H54 (cell line): ENCODE data around the gene COL26A1.
"Not testable (repeated sequence)": the region's sequence is repeated elsewhere in the genome, so short reads cannot be mapped to it uniquely, and the experiment has no call there.

Experiments
- DNase-seq: peaks from one replicate; pipeline ENCODE4 v3.0.0; 2011; ENCODE audit warnings: low spot score, mixed read lengths; ENCODE audit not compliant: insufficient read length
- FAIRE-seq: peaks from 3 replicates; lab custom pipeline; 2011; peaks lifted over from hg19 to GRCh38; lab: Jason Lieb, UNC
- POLR2A ChIP-seq: IDR thresholded peaks from 2 replicates; pipeline ENCODE4 v1.6.1; 2011; ENCODE audit warnings: low read depth, mild to moderate bottlenecking, low read length

Gene COL26A1

DNA sequence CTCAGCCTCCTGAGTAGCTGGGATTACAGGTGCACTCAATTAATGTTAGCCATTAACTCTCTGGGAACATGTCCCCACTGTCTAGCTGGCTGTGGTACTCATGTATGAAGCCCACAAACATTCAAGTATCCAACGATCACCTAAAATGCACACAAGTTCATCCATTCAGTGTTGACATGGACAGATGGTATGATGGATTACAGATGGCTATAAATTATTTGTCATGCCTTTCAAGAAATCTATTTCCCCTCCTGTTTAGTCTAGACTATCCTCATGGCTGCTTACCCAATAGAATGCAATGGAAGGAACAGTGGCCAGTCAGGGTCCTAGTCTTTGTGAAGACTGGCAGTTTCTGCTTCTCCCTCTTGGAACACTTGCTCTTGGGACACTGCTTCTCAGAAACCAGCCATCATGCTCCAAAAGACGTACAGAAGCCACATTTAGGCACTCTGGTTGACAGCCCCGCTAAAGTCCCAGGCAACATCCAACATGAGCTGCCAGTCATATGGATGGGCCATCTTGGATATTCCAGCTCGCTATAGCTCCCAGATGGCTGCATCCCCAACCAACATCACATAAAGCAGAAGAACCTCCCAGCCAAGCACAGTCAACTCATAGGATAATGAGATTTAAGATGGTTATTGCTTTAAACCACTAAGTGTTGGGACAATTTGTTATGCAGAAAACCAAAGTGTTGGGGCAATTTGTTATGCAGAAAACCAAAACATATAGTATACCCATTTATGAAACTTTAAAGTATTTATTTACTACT is 233.3 kb downstream of the COL26A1 start:
- DNase-seq: no peak
- no peak for FAIRE-seq
- TF ChIP-seq POLR2A: no peak

DNA sequence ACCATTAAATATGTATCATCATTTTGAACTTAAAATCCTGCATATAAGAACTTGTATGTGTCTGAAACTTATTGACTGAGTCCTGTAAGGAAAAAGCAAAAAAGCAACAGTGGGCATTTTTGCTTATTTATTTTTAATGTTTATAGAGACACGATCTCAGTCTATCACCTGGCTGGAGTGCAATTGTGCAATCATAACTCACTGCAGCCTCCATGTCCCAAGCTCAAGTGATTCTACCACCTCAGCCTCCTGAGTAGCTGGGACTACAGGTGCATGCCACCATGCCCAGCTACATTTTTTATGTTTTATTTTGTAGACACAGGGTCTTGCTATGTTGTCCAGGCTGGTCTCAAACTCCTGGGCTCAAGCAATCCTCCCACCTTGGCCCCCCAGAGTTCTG is 234.2 kb downstream of the COL26A1 start:
- no peak for DNase-seq
- TF ChIP-seq POLR2A: no peak
- FAIRE-seq: no peak

DNA sequence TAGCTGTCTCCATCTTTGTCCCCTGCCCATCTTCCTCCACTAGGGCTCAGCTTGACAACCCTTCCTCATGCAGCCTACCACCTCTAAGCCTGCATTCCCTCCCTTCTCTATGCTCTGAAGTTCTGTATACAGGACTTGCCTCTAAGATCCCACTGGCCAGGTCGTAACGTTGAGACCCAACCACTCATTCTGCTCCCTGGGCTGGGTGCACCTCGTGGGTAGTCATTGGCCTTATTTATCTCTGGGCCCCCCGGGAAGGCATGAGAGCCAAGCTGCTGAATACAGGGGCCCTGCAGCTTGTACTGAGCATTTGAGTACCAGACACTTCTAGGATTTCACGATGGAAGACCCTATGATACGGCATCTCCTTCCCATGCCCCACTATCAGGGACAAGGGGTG is 235.3 kb downstream of the COL26A1 start:
- no peak for FAIRE-seq
- DNase-seq: no peak
- TF ChIP-seq POLR2A: no peak

DNA sequence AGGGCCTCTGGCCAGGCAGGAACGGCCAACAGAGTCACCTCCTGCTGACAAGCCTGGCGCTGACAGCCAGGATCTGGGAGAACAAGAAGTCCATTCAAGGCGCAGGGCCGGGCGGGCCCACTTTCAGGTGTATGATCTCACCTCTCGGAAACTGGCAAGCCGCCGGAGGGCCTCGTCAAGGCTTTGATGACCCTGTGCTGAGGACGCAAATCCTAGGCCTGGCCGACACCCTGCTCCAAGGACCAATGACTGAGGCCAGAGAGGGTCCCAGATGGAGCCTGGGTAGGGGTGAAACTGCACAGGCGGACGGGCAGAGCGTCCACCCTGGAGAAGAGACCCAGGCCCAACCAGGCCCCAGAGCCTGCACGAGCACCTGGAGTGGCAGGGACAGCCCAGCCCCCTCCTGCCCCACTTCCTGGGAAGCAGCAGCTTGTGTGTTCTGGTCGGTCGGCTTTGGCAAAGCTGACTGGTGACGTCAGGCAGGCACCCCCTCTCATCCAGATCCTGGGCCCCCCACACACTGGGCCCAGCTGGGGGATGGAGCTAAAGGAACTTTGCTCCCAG is 235.8 kb downstream of the COL26A1 start:
- no peak for DNase-seq
- TF ChIP-seq POLR2A: no peak
- FAIRE-seq: no peak

DNA sequence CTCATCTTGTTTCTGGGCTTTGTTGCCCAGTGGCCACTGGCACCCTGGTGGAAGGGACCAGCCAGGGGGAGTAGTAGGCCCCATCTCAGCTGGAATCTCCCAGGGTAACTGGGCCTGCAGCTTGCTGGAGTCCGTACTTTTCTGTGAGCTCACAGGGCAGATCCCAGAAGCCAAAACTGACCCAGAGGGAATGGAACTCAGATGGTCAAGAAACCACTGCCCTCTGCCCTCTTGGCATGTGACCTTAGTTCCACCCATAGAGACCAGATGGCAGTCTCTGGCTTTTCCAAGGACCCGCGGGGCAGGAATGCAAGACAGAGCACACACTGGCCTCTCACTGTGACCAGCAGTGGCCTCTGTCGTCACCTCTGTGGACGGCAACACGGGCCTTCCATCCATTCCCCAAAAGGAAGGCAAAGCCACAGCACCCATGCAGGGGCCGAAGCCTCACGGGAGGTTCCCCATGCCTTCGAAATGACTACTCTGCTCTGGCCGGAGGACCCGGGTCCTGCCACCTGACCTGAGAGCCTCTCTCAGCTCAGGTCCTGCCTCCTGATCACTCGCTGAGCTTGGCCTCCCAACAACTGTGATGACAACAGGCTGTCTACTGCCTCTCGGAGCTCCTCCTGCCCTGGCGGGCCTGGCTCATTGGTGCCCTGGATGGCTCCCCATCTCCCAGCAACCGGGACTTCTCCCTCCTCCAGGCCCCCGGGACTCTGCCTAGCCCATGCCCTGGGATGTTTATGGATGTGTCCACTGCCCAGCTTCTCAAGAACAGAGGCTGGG is 236.5 kb downstream of the COL26A1 start:
- no peak for FAIRE-seq
- no peak for DNase-seq
- no peak for TF ChIP-seq POLR2A

DNA sequence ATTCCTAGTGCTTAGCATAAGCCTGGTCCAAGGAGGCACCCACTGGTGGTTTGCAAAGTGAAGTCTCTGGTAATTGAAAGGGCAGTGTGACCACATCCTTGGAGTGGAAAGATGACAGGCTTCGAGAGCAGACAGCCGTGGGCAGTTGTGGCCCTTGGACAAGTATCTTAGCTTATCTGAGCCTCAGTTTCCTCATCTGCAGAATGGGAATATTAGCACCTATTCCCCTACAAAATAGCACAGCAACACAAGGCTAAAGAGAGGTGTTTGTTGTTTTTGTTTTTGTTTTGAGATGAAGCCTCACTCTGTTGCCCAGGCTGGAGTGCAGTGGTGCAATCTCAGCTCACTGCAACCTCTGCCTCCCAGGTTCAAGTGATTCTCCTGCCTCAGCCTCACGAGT is 237.1 kb downstream of the COL26A1 start:
- no peak for FAIRE-seq
- DNase-seq: no peak

DNA sequence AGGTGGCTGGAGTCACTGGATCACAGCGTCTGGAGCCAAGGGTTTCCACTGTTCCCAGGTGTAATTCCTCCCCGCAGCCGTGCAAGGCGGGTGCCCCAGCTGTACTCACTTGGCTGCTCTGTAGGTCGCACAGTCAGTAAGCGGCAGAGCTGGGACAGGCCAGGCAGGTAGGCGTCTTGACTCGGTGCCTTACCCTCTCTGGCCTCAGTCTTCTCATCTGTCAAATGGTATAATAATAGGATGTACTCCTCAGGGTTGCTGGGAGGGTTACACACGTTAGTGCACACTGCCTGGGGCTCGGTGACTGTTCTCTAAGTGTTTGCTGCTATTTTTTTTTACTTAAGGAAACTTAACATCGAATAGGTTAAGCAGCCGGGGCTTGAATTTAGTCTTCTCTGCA is 239.4 kb downstream of the COL26A1 start:
- FAIRE-seq (no peak), DNase-seq (no peak)
- TF ChIP-seq POLR2A: no peak

More for the DNA sequence above, 237.1 kb downstream of the COL26A1 start:
- TF ChIP-seq POLR2A: no peak

DNA sequence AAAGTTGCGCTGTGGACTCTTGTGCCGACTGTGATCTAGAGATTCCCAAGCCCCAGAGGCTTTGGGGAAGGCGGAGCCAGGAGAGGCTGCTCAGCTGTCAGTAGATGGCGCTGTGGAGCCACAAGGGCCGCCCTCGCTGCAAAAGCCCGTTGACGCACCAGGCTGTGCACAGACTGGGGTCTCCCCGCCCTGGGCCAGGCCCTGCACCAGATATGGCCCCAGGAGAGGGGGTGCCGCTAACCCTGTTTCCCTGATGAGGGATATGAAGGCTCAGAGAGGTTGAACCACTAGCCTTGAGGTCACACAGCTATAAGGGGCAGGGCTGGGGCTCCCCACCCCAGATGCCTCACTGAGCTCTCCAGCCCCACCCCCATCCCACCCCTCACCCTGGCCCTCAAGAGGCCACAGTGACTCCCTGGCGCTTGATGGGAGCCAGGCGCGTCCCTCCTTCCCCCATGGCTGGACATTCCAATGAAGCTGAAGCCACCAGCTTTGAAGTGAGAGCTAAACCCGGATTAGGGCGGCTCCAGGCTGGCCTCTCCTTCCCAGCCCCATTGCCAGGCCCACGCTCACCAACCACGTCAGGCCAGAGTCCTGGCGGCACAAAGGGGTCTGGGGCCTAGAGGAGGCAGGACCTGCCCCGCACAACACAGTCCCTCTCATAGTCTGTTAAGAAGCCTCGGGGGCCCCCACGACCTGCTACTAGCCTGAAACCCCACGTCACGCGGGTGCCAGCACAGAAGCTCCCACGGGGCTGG is 240.0 kb downstream of the COL26A1 start:
- DNase-seq (peak; percentile 81), FAIRE-seq (no peak)
- peak; percentile 38; the same call in 1 of the 2 replicates for TF ChIP-seq POLR2A

DNA sequence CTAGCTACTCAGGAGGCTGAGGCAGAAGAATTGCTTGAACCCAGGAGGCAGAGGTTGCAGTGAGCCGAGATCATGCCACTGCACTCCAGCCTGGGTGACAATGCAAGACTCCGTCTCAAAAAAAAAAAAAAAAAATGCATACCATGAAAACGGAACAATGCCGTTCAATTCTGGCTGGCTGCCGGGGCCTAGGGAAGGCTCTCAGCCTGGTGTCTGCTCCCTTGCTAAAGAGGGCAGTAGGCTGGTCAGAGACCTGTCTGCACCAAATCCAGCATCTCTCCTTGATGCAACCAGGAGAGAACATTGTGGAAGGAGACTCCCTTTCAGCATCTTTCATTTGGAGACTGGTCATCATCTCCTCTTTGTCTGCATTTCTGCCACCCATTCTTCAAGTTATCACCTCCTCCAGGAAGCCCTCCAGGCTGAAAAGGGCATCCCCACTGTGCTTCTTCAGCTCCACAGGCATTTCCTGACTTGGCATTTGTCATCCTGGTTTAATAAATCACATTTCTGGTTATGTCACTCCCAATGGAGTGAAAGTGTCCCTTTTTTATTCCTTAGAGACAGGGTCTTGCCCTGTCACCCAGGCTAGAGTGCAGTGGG is 241.8 kb downstream of the COL26A1 start:
- TF ChIP-seq POLR2A: no peak
- no peak for DNase-seq
- FAIRE-seq: no peak

DNA sequence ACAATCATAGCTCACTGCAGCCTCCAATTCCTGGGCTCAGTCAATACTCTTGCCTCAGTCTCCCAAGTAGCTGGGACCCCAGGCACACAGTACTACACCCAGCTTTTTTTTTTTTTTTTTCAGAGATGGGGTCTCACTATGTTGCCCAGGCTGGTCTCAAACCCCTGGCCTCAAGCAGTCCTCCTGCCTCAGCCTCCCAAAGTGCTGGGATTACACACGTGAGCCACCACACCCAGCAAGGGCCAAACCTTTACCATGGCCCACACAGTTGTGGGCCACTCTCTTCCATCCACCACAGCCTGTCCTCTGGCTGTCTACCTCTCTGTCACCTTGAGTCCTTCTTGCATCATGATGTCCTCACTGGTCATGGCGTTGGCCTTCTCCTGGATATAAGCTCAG is 242.3 kb downstream of the COL26A1 start:
- not testable (repeated sequence) for DNase-seq, FAIRE-seq

DNA sequence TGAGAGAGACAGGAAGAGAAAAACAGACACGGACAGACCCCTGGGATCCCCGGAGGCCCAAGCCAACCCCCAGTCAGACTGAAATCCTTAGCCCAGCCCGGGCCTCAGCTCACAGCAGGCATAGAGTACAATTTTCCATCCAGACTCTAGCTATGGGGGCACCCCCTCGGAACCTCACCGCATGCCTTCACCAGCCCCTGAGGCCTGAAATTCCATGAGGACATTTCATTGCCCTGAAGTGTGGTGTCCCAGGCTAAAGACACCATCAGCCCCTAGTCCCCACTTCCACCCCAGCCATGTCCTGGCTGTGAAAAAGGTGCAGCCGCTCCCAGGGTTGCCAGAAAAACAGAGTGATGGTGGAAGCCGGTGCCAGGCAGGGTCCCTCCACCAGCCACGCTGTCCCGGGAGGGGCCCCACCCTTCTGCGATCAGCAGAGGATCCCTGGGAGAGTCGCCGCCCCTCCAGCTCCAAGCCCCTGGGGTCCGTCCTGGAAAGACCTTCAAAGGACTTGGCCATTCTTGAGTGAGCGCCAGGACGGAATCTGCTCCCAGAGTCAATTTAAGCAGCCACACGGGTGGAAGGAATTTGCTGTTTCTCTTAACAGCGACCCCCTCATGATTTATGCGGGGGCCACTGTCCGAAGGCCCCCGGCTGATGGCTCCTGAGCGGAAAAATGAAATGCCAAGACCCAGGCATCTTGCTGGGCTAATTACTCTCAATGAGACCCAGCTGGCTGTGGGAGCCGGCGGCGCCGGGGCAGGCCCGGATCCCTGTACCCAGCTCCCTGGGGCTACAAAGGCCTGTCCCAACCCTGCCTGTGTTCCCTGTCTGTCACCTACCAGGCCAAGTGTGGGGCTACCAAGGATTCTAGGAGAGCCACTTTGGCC is 243.2 kb downstream of the COL26A1 start:
- no peak for FAIRE-seq

DNA sequence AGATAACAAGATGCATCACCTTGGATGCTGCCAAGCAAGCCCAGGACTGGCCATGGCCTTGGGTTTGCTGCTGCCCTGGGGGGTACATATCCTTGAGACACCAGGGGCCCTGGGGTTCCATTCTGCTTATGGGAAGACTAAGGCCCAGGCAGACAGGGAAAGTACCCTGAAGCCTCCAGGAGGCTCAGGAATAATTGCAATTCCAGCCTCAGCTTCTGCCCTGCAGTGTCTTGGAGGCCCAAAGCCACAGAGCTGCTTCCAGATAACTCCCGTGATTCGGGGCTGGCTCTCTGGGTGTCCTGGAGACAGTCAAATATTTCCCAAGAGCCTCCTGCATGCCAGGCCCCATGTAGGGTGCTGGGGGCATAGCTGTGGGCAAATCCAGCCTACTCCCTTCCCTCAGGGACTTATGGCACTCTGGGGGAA is 243.8 kb downstream of the COL26A1 start:
- no peak for TF ChIP-seq POLR2A
- DNase-seq (no peak), FAIRE-seq (no peak)

More for the DNA sequence above, 243.2 kb downstream of the COL26A1 start:
- DNase-seq: no peak
- TF ChIP-seq POLR2A: no peak
